Measurements from ENCODE around the gene RETREG1.

Gene RETREG1

DNA sequence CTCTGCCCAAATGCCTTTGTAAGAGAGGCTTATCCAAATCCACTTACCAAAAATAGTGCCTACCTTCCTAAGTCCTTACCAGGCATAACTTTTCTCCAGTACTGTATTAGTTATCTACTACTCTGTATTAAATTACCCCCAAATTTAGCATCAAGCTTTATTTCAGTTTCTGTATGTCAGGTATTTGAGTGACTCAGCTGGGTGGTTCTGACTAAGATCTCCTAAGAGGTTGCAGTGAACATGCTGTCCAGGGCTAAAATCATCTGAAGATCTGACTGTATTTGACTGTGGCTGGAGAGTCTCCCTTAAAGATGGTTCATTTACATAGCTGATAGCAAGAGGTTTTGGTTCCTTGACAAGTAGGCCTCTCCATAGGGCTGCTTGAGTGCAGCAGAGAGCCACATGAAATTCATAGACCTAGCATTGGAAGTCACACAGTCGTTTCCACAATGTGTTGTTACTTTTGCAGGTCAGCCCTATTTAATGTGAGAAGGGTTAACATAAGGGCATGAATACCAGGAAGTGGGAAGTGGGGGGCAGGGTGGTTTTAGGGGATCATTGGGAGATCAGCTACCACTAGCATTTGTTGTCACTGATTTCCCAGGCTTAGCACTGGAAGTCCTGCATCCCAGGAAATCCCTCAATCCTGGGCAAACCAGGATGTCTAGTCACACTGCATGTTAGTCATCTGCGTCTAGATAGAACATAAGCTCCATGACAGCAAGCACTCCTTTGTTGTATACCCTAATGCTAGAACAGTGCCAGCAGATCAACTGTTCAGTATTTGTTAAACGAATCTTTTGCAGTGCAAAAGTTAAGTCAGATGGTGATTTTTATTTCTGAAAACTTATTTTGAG lies 149.2 kb downstream of the RETREG1 start:
- TF ChIP-seq, protein P1, sequence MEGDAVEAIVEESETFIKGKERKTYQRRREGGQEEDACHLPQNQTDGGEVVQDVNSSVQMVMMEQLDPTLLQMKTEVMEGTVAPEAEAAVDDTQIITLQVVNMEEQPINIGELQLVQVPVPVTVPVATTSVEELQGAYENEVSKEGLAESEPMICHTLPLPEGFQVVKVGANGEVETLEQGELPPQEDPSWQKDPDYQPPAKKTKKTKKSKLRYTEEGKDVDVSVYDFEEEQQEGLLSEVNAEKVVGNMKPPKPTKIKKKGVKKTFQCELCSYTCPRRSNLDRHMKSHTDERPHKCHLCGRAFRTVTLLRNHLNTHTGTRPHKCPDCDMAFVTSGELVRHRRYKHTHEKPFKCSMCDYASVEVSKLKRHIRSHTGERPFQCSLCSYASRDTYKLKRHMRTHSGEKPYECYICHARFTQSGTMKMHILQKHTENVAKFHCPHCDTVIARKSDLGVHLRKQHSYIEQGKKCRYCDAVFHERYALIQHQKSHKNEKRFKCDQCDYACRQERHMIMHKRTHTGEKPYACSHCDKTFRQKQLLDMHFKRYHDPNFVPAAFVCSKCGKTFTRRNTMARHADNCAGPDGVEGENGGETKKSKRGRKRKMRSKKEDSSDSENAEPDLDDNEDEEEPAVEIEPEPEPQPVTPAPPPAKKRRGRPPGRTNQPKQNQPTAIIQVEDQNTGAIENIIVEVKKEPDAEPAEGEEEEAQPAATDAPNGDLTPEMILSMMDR (IDR thresholded peaks at IDR 0.05; ENCODE audit: unreplicated experiment in 3 of 3): no peak
- Mint-ChIP-seq H3K4me1 (peaks cover 64% of the 10 kb centered on the region), H3K4me3 (peak overlapping the region; percentile 93 to 99 (median 99)), H3K36me3 (ENCODE audit: low read depth) (peaks cover 13% of the 10 kb centered on the region), H3K9me3 (no peaks in the 10 kb centered on the region), H3K27me3 (ENCODE audit: low read depth) (no peaks in the 10 kb centered on the region), H3K27ac (peak overlapping the region; percentile 80 to 93 (median 92))

DNA sequence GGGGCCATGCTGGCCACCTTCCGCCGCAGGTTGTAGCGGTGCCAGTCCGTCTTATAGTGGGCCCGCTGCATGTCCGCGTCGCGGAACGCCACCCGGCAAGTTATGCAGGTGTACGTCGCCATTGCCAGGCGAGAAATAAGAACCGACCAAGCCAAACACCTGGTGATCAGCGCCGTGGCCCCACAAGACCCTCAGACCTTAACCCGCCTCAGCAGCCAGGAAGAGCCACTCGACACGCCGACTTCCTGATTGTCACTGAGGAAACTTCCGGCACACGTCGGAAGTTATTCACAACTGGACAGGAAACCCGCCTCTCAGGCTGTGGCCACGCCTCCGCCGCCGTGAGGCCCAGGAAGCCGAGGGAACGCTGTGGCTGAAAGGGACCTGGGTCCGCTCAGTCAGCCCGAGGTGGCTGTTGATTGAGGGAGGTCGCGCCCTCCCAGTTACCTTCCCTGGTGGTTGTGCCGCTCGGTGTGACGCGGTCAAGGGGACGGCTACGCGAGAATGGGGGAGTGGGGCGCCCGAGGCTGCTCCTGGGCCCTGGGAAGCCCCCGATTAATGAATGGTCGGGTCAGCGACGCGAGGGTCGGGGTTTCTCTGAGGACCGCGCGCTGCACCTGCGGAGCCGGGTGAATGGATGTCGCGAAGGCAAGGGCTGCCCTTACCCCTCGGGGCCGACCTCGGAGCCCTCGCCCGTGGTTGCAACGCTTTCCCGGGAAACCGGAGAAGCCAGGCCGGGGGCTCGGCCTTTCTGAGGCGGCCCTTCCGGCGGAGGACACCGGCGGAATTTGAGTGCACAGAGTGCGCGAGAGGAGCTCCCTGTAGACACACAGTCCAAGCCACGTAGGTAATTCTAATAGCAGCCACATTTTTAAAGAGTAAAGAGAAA lies 151.0 kb downstream of the RETREG1 start, which contains the start of gene ZNF622:
Gene ZNF622 (minus strand): TSS at position 257 of the 889 bp plus-strand sequence. CDS start 135 bp downstream, at position 122.
- H3K36me3 Mint-ChIP-seq (ENCODE audit: low read depth): peaks cover 26% of the 10 kb centered on the region
- H3K27me3 Mint-ChIP-seq (ENCODE audit: low read depth): no peaks in the 10 kb centered on the region
- TF ChIP-seq, protein P1 (IDR thresholded peaks at IDR 0.05; ENCODE audit: unreplicated experiment in 3 of 3): no peak
- H3K27ac Mint-ChIP-seq: peak within 1 kb of the TSS; percentile 93 to 98 (median 95)
- H3K4me3 Mint-ChIP-seq: peak within 1 kb of the TSS; percentile 93 to 99 (median 99)
- H3K9me3 Mint-ChIP-seq: no peaks in the 10 kb centered on the region
- H3K4me1 Mint-ChIP-seq: peaks cover 78% of the 10 kb centered on the region

DNA sequence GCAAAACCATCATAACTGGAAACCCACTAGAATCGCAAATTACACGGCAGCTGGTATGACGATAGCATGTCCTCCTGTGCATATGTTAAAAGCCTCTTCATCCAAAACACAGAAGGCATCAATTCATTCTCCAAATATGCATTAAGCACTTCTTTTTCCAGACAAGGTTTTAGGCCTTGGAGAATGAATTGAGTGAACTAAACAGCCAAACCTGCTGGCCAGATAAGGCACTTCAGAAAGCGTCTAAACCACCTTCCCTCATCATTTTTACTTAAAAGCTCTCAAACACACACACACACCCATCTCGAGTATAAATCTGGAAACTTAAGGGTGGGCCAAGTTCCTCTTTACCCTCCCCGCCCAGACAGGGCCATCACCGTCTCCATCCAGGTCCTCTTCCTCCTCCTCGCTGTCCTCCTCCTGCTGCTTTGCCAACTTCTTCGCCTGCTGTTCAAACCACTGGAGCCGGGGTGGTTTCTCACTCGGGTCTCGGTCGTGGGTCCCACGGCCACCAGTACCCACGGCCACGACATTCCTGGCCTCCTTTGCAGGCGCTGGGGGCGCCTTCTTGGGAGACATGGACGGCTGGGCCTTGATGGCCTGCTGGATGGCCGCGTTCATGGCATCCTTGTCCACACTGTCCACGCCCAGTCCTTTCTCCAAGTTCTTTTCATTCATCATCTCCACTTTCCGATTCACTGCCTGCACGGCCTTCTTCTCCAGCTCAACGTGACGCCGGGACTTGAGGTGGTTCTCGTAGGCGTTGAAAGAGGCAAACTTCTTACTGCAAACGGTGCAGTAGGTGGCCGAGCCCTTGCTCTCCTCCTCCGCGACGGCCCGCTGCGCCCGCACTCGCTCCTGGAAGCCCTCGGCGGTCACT lies 151.9 kb downstream of the RETREG1 start:
- Mint-ChIP-seq H3K27me3 (ENCODE audit: low read depth) (no peaks in the 10 kb centered on the region), H3K9me3 (no peaks in the 10 kb centered on the region), H3K4me3 (peak overlapping the region; percentile 93 to 99 (median 99)), H3K36me3 (ENCODE audit: low read depth) (peaks cover 31% of the 10 kb centered on the region), H3K27ac (peak overlapping the region; percentile 93 to 98 (median 95)), H3K4me1 (peaks cover 82% of the 10 kb centered on the region)
- TF ChIP-seq, protein P1 (IDR thresholded peaks at IDR 0.05; ENCODE audit: unreplicated experiment in 3 of 3): no peak

DNA sequence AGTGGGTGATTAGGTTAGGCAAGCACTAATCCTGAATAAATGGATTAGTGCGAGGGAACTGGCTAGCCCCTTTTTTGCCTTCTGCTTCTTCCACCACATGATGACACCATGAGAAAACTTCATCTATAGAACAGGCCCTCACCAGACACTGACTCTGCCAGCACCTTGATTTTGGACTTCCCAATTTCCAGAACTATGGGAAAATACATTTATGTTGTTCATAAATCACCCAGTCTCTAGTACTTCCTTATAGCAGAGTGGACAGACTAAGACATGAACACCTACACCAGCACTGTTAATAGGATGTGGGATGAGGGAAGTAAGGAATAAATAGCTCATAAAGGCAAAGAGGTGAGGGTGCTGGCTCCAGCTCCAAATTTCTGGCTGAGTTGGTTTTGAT lies 152.6 kb downstream of the RETREG1 start:
- Mint-ChIP-seq H3K27ac (peak overlapping the region in 1 of 3 experiments; percentile 93), H3K4me1 (peaks cover 81% of the 10 kb centered on the region), H3K27me3 (ENCODE audit: low read depth) (no peaks in the 10 kb centered on the region), H3K4me3 (peak overlapping the region; percentile 93 to 99 (median 99)), H3K36me3 (ENCODE audit: low read depth) (peaks cover 37% of the 10 kb centered on the region), H3K9me3 (no peaks in the 10 kb centered on the region)
- TF ChIP-seq, protein P1 (IDR thresholded peaks at IDR 0.05; ENCODE audit: unreplicated experiment in 3 of 3): no peak

DNA sequence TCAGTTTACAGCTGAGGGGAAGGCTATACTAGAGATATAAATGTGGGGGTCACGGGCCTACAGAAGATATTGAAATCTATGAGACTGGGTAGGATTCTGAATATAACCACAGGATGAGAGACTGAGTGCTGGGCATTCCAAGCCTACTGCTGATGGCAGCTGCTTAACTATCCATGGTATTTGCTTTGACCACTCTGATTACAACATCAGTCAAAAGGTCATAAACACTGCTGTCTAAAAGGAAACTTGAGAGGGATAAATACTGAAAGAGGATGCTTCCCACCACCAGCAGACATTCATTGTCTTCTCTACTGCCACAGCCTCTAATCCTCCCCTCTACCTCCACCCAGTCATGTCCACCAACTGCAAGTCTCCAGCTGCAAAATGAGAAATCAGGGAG lies 155.0 kb downstream of the RETREG1 start:
- Mint-ChIP-seq H3K4me3 (peak overlapping the region; percentile 10 to 68 (median 33)), H3K4me1 (peaks cover 58% of the 10 kb centered on the region), H3K36me3 (ENCODE audit: low read depth) (peaks cover 40% of the 10 kb centered on the region), H3K9me3 (no peaks in the 10 kb centered on the region), H3K27ac (no peak overlapping the region), H3K27me3 (ENCODE audit: low read depth) (no peaks in the 10 kb centered on the region)
- TF ChIP-seq, protein P1 (IDR thresholded peaks at IDR 0.05; ENCODE audit: unreplicated experiment in 3 of 3): no peak
